Stimulated activated CD4-positive, alpha-beta T cell treated with anti-CD3 and anti-CD28 coated beads, Interleukin-12 subunit alpha, Interleukin-12 subunit beta, amount 100 ng/mL, for 24 hours (primary cell): ENCODE measurements around the gene TTC19.
"Not testable (repeated sequence)": the region's sequence is repeated elsewhere in the genome, so short reads cannot be mapped to it uniquely, and the experiment has no call there.

Experiments
- DNase-seq, 2 experiments: peaks; one replicate each; pipeline ENCODE4 v3.0.0-alpha.2; 2020; ENCODE audit warnings: low read depth in 2 of 2

Gene TTC19

DNA sequence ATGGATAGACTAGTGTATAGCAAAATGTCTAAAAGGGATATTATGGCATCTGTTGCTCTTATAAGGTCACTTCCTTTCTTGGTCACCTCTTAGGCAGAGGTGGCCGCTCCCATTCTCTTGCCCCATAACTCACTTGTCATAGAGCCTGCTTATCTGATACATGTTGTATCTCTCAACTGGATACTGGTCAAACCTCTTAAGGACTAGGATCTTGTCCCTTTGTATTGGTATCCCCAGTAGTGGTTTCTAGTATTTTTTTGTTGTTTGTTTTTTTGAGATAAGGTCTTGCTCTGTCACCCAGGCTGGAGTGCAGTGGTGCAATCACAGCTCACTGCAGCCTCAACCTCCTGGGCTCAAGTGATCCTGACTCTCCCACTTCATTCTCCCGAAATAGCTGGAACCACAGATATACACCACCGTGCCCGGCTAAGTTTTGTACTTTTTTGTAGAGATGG is 27.1 kb upstream of the TTC19 start:
- no peak for DNase-seq

DNA sequence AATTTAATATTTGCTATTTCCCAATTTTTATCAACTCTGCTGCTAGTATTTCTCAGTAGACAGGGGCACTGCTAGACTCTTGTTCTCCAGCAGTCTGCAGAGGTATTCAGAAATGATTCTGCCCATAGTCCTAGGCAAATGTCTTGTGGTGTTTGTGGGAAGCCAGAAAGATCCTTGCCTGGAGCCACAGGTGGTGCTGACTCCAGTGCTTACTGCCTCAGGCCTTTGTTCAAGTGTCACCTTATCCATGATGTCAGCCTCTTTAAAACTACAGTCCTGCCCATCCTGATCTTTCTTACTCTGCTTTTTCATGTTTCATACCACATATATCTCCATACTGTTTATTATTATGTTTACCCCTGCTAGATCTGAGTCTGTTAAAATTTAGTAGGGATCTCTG is 26.6 kb upstream of the TTC19 start:
- no peak for DNase-seq

DNA sequence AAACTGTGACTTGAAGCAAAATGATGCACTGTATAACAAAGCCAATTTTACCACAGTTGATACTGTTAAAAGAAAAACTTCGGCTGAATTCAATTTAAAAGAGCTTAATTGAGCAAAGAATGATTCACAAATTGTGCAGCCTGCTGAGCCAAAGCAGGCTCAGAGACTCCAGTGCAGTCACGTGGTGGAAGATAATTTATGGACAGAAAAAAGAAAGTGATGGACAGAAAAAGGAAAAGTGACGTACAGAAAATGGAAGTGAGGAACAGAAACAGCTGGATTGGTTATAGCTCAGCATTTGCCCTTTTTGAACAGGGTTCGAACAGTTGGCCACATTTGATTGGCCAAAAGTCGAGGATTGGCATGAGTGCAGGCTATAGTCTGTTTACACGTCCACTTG is 25.8 kb upstream of the TTC19 start:
- DNase-seq, result no peak

DNA sequence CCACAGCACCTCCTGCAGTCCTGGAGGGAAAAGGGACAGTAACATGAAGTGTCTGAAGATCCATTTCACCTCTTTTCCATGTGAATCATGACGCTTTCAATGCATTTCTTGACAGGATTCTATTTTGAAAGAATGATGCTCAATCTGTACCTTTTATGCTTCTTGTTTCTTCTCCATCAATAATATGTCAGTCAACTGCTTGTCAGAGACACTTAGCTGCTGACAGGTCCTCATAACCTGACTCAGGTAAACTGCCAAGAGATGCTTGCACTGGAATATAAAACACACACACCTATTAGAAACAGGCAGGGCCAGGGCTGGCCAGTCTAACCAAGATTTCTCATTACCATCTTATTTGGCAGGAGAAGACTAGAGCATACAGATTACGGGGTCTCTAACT is 21.7 kb upstream of the TTC19 start:
- DNase-seq, result no peak

- DNase-seq, result no peak
Observed at GRCh38 chr17:15978606-15979005, 21.0 kb upstream of the TTC19 start.

DNA sequence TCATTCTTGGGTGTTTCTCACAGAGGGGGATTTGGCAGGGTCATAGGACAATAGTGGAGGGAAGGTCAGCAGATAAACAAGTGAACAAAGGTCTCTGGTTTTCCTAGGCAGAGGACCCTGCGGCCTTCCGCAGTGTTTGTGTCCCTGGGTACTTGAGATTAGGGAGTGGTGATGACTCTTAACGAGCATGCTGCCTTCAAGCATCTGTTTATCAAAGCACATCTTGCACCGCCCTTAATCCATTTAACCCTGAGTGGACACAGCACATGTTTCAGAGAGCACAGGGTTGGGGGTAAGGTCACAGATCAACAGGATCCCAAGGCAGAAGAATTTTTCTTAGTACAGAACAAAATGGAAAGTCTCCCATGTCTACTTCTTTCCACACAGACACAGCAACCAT is 20.6 kb upstream of the TTC19 start:
- DNase-seq, result not testable (repeated sequence)

DNA sequence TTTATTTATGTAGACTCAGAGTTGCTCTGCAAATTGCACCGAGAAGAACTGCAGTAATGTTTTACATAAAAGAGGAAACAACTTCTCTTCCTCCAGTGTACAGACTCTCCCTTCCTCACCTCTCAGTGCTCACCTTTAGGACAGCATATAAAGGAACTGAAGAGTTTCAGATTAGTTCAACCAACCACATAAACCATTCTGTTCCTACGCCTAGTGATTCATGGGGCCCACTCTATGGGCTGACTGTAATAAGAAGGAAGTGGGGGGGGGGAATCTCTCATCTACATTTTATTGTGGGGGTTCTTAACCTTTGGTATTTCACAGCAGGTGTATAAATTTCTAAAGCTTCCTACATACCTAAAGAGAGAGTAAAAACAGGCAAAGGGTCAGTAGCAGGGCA is 18.4 kb upstream of the TTC19 start:
- no peak for DNase-seq

DNA sequence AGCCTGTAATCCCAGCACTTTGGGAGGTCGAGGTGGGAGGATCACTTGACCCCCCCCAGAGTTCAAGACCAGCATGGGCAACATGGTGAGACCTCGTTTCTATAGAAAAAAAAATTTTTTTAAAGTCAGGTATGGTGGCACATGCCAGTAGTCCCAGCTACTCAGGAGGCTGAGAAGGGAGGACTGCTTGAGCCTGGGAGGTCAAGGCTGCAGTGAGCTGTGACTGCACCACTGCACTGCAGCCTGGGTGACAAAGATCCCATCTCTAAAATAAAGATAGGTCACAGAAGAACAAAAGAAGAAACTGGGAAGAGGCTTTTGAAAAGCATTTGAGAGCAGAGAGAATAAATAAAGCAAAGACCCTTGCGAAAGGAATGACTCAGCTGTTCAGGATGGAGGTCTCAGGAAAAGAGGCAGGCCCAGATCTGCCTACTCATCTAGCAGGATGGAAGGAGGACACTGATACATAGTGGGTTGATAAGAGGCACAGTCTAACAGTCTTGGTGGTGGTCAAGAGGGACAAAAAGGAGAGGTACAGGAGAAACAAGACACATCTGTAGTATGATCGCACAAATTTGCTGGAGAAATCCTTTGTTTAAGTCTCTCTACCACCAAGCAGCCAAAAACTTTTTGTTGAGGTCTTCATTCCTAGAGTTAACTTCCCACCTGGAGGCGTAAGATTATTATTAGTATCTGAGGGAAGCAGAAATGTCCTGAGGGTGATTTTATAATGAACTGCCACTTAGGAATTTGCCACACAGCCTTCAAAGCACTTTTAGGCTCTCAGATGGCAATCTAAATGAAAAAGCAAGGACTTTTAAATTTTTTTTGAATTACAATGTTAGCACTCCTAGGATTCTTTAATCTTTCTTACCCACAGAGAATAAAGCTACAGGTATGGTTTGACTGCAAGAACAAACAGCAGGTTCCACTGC is 17.7 kb upstream of the TTC19 start:
- DNase-seq, result no peak

DNA sequence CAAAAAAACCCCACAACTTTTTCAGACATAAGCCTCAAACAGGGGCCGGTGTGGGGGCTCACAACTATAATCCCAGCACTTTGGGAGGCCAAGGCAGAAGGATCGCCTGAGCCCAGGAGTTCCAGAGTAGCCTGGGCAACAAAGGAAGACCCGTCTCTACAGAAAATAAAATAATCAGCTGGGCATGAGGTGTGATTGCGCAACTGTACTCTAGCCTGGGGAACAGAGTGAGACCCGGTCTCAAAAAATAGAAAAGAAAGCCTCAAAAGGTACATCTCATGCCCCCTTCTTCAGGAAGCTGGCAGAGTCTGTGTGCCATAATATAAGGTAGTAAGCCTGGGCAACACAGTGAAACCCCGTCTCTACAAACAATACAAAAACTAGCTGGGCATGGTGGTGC is 3.3 kb upstream of the TTC19 start:
- no peak for DNase-seq

DNA sequence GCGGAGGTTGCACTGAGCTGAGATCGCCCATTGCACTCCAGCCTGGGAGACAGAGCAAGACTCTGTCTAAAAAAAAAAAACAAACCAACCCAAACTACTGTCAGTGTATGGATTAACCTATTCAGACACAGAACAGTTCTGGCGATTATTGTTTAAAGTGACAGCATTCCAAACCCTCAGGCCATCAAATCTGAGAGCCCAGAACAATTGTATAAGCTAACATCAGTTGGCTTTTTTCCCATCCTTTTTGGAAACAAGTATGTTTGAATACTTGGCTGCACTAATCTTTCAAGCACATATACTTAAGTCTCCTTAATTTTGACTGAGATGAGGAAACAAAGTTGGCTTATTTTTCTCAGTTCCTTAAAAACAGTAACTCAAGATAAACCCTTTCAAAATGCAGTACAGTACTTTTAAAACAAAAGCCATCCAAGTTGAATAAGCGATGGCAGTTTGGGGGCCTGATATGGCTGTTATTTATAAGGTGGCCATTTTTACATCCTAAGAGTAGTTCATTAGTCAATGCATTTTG is 1.5 kb upstream of the TTC19 start:
- no peak for DNase-seq

DNA sequence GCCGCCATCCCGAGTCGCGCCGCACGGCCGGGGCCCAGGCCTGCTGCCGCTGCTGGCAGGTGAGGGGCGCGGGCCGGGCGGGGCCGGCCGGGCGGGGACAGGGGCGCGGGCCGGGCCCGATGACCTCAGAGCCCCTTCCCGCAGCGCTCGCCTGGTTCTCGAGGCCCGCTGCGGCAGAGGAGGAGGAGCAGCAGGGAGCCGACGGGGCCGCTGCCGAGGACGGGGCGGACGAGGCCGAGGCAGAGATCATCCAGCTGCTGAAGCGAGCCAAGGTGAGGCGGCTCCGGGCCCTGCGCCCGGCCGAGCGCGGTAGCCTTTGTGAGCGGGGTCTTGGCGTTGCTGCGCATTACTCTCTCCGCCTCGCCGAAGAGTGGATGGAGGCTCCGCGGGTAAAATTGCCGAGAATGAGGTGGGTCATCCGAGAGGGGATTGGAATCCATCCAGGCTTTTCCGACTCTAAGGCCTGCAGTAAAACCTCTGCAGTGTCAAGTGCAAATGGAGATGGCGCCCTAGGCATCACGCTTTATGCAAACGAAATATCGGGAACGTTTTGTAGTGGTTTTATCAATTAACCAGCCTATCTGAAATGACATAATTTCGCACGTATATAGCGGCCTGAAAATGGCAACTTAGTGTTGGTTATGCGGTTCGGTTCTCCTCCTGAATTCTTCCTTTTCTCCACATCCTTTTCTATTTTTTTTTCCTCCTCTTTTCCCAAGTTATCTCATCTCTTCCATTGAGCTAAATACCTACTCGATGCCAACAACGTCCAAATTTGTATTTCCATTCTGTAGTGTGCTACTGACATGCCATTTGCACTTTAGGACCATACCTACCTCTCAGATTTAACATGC is 577 bp downstream of the TTC19 start:
- DNase-seq, result no peak

DNA sequence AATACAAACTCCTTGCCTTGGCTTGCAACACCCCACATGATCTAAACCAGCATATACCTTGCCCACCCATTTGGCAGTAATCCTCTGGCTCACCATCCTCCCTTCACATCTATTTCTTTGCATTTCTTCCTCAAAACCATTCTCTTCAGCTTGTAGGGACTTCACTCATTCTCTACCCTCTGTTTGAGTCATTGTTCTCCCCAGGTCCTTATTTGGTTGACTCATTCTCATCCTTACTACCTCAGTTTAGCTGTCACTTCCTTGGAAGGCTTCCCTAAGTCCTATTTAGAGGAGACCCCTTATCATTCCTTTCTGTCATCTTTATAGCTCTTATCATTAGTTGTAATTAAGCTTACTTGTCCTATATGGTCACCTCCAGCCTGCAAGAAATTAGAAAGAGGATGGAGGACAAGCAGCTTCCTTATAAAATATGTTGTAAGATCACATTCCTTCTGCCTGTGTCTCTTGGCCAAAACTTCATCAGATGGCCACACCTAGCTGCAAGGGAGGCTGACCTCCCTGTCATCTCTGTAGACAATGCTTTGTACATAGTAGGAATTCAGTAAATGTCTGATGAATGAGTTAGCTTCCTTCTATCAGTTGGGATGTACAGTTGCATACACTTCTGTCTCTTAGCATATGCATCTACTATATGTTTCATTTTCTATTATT is 1.7 kb downstream of the TTC19 start:
- DNase-seq, result no peak

DNA sequence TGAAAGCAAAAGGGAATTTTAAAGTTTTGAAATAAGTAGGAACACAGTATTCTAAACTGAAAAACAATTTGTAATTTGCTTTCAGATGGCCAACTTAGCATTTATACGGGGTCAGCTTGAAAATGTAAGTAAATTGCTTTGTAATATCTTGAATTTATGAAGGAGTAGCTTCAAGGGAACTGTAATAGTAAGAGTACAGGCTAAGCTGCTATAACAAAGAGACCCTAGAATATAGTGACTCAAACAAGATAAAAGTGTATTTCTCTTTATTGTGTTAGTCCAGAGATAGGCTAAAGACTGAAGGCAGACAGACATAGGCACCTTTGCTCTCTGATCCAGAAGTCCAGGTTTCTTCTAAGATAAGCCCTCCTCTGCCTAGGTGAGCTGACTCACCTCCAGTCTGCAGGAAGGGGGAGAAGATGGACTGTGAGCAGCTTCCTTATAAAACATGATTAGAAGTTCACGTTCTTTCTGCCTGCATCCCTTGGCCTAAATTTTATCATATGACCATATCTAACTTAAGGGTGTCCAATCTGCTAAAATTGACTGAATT is 3.2 kb downstream of the TTC19 start:
- DNase-seq, result no peak

DNA sequence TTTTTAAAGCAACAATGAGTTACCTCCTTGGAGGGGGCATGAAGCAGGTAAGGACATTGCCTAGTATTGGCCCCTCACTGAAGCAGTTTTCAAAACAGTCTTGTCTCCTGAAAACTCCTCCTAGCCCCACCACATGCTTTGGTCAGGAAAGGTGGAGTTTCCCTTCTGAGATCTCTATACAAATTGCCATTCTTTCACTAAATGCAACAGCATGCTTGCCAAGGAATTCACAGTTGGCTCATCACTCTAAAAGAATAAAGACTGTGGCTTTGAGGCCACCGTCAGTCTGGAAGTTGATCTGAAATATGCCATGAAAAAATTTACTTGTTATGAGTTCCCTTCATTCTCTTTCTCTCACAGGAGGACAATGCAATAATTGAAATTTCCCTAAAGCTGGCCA is 4.2 kb downstream of the TTC19 start:
- DNase-seq, result no peak

GRCh38 chr17:16005636-16006035 is 6.0 kb downstream of the TTC19 start:
- DNase-seq, result no peak

DNA sequence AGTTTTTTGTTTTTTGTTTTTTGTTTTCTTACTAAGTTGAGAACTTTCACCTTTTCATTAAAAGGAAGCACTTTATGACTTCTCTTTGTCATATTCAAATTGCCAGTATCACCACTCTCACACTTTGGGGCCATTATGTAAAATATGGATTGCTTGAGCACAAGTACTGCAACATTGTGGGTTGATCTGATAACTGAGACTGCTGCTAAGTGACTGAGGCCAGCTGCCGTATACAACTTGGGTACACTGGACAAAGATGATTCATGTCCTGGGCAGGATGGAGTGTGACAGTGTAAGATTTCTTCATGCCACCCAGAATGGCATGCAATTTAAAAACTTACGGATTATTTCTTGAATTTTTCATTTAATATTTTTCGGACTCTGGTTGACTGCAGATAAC is 7.8 kb downstream of the TTC19 start:
- DNase-seq, result no peak

- no peak for DNase-seq
Observed at GRCh38 chr17:16013943-16014407, 14.4 kb downstream of the TTC19 start.

DNA sequence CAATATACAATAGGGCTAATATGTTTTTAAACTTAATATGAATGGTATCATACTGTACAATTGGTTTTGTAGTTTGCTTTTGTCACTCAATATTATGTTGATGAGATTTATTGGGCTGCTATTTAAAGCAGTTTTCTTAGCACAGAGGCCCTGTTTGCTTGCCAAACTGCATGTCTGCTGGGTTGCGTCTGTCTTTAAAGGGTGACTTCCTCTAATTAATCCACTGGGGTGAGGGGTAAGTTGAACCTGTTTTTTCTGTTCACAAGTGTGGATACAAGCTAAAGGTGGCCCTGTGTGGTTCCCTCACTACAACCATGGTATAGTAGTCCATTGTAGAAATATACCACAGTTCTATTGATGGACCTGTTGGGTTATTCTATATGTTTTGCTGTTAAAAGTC is 19.7 kb downstream of the TTC19 start:
- no peak for DNase-seq

DNA sequence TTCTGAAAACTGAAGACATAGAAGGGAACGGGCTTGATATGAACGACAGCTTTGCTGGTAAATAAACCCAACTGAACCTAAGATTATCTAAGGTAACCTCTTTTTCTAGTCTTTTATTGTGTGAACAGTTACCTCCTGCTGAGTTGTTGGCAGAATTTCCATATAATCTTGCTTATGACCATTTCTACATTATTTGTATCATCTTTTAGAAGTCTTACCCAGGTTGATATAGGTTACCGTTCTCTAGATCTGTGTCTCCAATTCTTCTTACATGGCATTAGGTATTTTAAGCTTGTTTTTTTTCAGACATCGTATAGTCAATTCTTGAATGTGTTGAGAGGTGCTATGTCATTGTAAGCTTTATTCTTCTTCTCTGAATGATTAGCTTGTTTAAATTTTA is 24.3 kb downstream of the TTC19 start:
- DNase-seq, result no peak

DNA sequence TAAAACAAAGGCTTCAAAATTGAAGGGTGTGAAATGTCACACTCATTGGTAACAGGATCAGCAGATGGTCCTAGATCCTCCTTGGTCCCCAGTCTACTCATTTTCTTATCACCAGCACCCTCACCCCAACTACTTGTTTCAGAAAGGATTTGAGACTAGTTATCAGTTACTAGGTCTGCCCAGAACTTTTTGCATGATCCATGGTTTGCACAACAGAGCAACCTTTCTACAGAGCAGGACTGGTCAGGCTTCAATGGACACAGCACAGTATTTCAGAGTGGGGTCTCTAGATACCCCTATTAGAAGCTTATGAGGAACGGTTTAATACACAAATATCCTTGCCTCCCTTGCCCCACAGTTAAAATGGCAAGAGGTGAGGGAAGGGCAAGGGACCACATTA is 25.6 kb downstream of the TTC19 start:
- no peak for DNase-seq

DNA sequence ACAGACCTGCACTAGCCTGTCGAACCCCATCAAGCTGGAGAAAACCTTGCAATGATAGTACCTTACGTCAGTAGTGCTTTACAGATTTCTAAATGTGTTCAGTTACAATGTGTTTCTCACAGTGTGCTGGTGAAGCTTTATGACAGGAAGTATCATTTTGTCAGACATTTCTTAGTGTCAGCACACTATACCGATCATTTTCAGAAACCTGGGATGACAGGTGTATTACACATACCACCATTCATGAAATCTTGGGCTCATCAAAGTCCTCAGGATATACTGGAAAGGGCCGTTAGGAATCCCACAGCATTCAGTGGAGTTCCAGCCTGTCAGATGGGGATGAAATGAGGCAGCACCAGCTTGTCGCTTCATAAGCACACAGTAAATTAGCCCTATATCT is 27.3 kb downstream of the TTC19 start:
- no peak for DNase-seq
